ENCODE measurements around the gene PET100.

PET100 gene

DNA sequence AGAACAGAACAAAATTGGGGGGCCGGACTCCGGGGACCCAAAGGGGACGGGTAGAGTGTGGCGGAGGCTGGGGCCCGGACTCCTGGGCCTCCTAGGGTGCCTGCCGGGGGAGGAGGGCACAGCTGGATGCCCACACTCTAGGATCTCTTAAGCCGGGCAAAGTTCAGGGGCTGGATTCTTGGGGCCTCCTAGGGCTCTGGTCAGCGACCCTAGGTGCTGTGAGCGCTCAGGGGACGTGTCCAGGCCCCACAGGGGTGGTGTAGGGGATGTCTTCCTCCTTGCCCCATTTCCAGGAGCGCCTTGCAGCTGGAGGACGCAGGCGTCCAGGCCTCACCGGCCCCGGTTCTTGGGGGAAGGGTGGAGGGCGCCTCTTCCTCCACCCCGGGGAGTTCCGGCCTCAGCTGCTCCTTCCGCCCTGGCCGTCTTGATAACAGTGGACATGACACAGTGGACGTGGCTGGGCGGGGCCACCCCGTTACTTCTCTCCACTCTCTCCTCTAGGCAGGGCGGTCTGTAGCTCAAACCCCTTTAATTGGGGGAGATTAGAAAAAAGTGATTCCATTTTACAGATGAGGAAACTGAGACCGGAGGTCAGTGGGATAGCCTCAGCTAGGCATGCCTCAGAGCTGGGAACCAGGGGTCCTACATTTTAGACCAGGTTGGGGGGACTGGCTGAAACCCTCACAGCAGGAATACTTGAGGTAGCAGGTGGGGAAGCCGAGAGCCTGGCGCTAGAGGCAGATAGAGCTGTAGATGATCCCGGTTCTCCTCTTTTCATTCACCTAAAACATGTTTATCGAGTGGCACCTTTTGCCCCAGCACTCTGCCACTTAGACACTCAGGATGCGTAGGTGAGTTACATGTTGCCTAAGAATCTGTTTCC lies 8.0 kb downstream of the PET100 start:
- no peak; the same call in 1 of the 2 replicates for TF ChIP-seq TAF1 (IDR thresholded peaks at IDR 0.05; ENCODE audit: low read depth)
- TF ChIP-seq TEAD4 (IDR thresholded peaks at IDR 0.05), result no peak
- no peak for TF ChIP-seq REST (IDR thresholded peaks at IDR 0.05; ENCODE audit: low read depth)
- no peak for TF ChIP-seq MAX (IDR thresholded peaks at IDR 0.05)
- no peak for TF ChIP-seq ZBTB7A (IDR thresholded peaks at IDR 0.05; ENCODE audit: low read depth)
- no peak for TF ChIP-seq CEBPB (IDR thresholded peaks at IDR 0.05)
- no peak for TF ChIP-seq RAD21 (IDR thresholded peaks at IDR 0.05; ENCODE audit: low read depth)
- TF ChIP-seq YY1 (IDR thresholded peaks at IDR 0.05; ENCODE audit: low read depth), result no peak
- no peak for TF ChIP-seq TCF12 (IDR thresholded peaks at IDR 0.05; ENCODE audit: low read depth)
- TF ChIP-seq EP300 (IDR thresholded peaks at IDR 0.05; ENCODE audit: borderline replicate concordance), result no peak
- no peak for TF ChIP-seq EGR1 (IDR thresholded peaks at IDR 0.05)
- TF ChIP-seq CREB1 (IDR thresholded peaks at IDR 0.05; ENCODE audit: low read depth), result no peak
- TF ChIP-seq FOXM1 (IDR thresholded peaks at IDR 0.05; ENCODE audit: borderline replicate concordance, low read depth), result no peak
- TF ChIP-seq USF1 (IDR thresholded peaks at IDR 0.05), result no peak

DNA sequence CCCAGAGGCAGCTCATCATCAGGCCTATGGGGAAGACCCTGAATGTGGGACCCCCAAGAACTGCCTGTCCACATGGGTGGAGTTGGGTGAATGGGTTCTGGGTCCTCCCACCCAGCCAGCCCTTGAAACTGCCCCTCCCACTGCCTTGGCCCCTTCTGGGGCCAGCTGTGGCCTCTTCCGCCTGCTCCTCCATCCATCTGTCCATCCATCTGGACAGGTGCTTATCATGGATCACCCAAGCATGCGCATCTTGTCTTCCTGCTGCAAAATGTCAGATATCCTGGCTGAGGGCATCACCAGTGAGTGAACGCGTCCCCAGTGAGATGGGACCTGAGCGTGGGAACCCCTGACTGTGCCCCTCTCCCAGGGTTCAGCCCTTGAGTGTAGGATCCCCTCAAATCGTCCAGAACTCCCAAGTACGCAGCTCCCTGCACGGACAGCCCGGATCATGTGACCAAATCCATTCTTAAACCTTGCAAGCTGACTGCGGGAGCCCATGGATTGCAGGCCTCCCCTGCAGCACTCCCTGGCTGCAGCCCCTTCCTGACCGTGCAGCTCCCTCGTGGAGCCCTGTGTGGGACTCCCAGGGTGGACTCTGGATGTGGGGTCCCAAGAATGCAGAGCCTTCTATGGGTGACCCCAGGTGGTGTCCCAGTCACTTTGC lies 9.3 kb downstream of the PET100 start:
- TF ChIP-seq REST (IDR thresholded peaks at IDR 0.05; ENCODE audit: low read depth), result no peak
- no peak for TF ChIP-seq EGR1 (IDR thresholded peaks at IDR 0.05)
- no peak for TF ChIP-seq TAF1 (IDR thresholded peaks at IDR 0.05; ENCODE audit: low read depth)
- TF ChIP-seq CEBPB (IDR thresholded peaks at IDR 0.05), result no peak
- no peak for TF ChIP-seq MAX (IDR thresholded peaks at IDR 0.05)
- TF ChIP-seq ZBTB7A (IDR thresholded peaks at IDR 0.05; ENCODE audit: low read depth), result no peak
- no peak for TF ChIP-seq EP300 (IDR thresholded peaks at IDR 0.05; ENCODE audit: borderline replicate concordance)
- no peak for TF ChIP-seq USF1 (IDR thresholded peaks at IDR 0.05)
- no peak for TF ChIP-seq YY1 (IDR thresholded peaks at IDR 0.05; ENCODE audit: low read depth)
- no peak for TF ChIP-seq TEAD4 (IDR thresholded peaks at IDR 0.05)
- no peak for TF ChIP-seq FOXM1 (IDR thresholded peaks at IDR 0.05; ENCODE audit: borderline replicate concordance, low read depth)
- no peak for TF ChIP-seq RAD21 (IDR thresholded peaks at IDR 0.05; ENCODE audit: low read depth)
- no peak for TF ChIP-seq TCF12 (IDR thresholded peaks at IDR 0.05; ENCODE audit: low read depth)
- TF ChIP-seq CREB1 (IDR thresholded peaks at IDR 0.05; ENCODE audit: low read depth), result no peak
- no peak for TF ChIP-seq NFIC (IDR thresholded peaks at IDR 0.05)

- no peak for TF ChIP-seq EGR1 (IDR thresholded peaks at IDR 0.05)
Observed at GRCh38 chr19:7639863-7640348, 10.3 kb downstream of the PET100 start.

- TF ChIP-seq NFIC (IDR thresholded peaks at IDR 0.05) (no peak), USF1 (IDR thresholded peaks at IDR 0.05) (no peak), ZBTB7A (IDR thresholded peaks at IDR 0.05; ENCODE audit: low read depth) (no peak), FOXM1 (IDR thresholded peaks at IDR 0.05; ENCODE audit: borderline replicate concordance, low read depth) (no peak), EP300 (IDR thresholded peaks at IDR 0.05; ENCODE audit: borderline replicate concordance) (no peak), RAD21 (IDR thresholded peaks at IDR 0.05; ENCODE audit: low read depth) (no peak)
Observed at GRCh38 chr19:7640803-7641202, 11.2 kb downstream of the PET100 start.
